GM12865 (cell line): ENCODE data around the gene HEBP1.

Experiments used
- DNase-seq: peaks from one replicate; pipeline ENCODE4 v3.0.0; 2010; ENCODE audit warnings: low read depth
- H3K4me3 ChIP-seq: 2 replicates; pipeline ENCODE4 v1.5.1; 2011; ENCODE audit warnings: mild to moderate bottlenecking, low read depth, low read length, control low read depth
- CTCF ChIP-seq: IDR thresholded peaks from 2 replicates; pipeline ENCODE4 v1.5.1; 2011; ENCODE audit warnings: low read length, control low read depth, low read depth, inconsistent platforms; ENCODE audit not compliant: insufficient read depth; ENCODE audit errors: missing control alignments

HEBP1 gene

GRCh38 chr12:12983420-12984035 lies 16.5 kb downstream of the HEBP1 start:
- peak; percentile 33 for DNase-seq
- peak; percentile 40 for TF ChIP-seq CTCF
- no peak overlapping the region for H3K4me3 ChIP-seq

GRCh38 chr12:12982331-12982730 lies 17.7 kb downstream of the HEBP1 start:
- no peak overlapping the region for H3K4me3 ChIP-seq
- no peak for TF ChIP-seq CTCF
- DNase-seq: no peak

- no peak overlapping the region for H3K4me3 ChIP-seq
- TF ChIP-seq CTCF: no peak
- no peak for DNase-seq
Measured at GRCh38 chr12:12979731-12980259, 20.3 kb downstream of the HEBP1 start.

GRCh38 chr12:12979126-12979525 lies 20.9 kb downstream of the HEBP1 start:
- TF ChIP-seq CTCF: no peak
- DNase-seq: no peak
- H3K4me3 ChIP-seq: no peak overlapping the region

GRCh38 chr12:12977231-12977630 lies 22.8 kb downstream of the HEBP1 start:
- no peak for DNase-seq
- H3K4me3 ChIP-seq: no peak overlapping the region
- no peak for TF ChIP-seq CTCF

GRCh38 chr12:12976366-12976765 lies 23.7 kb downstream of the HEBP1 start:
- no peak overlapping the region for H3K4me3 ChIP-seq
- TF ChIP-seq CTCF: no peak

GRCh38 chr12:12975322-12976077 lies 24.6 kb downstream of the HEBP1 start:
- DNase-seq: peak; percentile 56
- H3K4me3 ChIP-seq: no peak overlapping the region
- peak; percentile 46 for TF ChIP-seq CTCF

More at GRCh38 chr12:12976366-12976765, 23.7 kb downstream of the HEBP1 start:
- no peak for DNase-seq
